ENCODE measurements around the gene RNF207. TPM values are rescaled to one million over a fixed set of nuclear protein-coding genes. Genes with fewer than 3 reads are reported as not detected.

Gene RNF207
- total RNA-seq, 1 experiment from 2014 or later = 4.9 TPM

DNA sequence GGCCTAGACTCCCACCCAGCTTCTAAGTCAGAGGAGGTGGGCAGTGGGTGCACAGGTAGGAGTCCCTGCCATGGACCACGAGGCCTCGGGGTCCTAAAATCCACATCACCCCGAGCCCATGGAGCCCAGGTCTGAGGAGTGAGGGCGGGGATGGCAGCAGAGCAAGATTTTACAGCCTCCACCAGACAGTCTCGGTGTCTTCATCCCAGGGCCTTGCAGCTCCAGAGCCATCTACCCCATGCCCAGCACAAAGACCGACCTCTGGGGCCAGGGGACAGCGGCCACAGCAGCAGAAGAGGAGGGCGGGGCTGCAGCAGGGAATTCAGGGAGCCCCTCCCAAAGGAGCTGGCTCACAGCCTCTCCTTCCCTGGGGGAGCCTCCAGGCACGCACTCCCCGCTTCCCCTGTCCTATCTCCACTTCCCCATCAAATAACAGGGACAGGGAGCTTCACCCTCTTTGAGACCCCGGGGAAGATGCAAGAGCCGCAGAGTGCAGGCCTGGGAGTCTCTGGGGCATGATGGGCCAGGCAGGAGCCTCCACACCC, 40.4 kb upstream of the RNF207 start:
- Histone ChIP-seq H2BK15ac (ENCODE audit: low read depth, low read length) (no peak overlapping the region), H3K4me1 (ENCODE audit: insufficient read depth, low read length) (no peaks in the 10 kb centered on the region), H4K20me1 (ENCODE audit: control insufficient read depth, insufficient read depth, insufficient read length) (no peaks in the 10 kb centered on the region), H2BK5ac (ENCODE audit: insufficient read length, low read length) (no peak overlapping the region), H4K8ac (replicated peaks; ENCODE audit: insufficient read length, low read depth, low read length) (no peak overlapping the region), H3K79me2 (ENCODE audit: insufficient read depth, low read length) (no peaks in the 10 kb centered on the region), H2AK5ac (ENCODE audit: insufficient read length, low read length) (no peak overlapping the region), H3K9ac (ENCODE audit: extremely low read depth, insufficient read length, low read length) (no peak overlapping the region), H3K27ac (ENCODE audit: insufficient read length, low read depth, low read length) (no peak overlapping the region), H3K23me2 (ENCODE audit: insufficient read length, low read depth, low read length, poor library complexity, severe bottlenecking) (no peaks in the 10 kb centered on the region), H2BK12ac (ENCODE audit: insufficient read length, low read depth, low read length) (no peak overlapping the region), H3K4ac (ENCODE audit: low read depth, low read length) (no peak overlapping the region), H3K4me2 (ENCODE audit: insufficient read depth, insufficient read length, low read length) (no peak overlapping the region), H2AFZ (ENCODE audit: low read length) (no peak overlapping the region), H3K79me1 (ENCODE audit: insufficient read depth, low read depth, low read length, poor library complexity, severe bottlenecking) (no peaks in the 10 kb centered on the region), H3K18ac (ENCODE audit: insufficient read length, low read depth, low read length) (no peak overlapping the region), H4K5ac (ENCODE audit: insufficient read length, low read depth, low read length) (no peak overlapping the region), H2BK20ac (ENCODE audit: low read depth, low read length, poor library complexity, severe bottlenecking) (no peak overlapping the region), H3K9me3 (ENCODE audit: control insufficient read depth, low read depth, low read length) (no peaks in the 10 kb centered on the region), H3K56ac (ENCODE audit: insufficient read length, low read depth, low read length) (no peak overlapping the region), H3K14ac (ENCODE audit: insufficient read depth, low read length) (no peak overlapping the region), H3T11ph (ENCODE audit: low read length) (no peak overlapping the region), H3K27me3 (ENCODE audit: insufficient read depth, low read length) (no peaks in the 10 kb centered on the region), H4K91ac (ENCODE audit: insufficient read length, low read depth, low read length) (no peak overlapping the region), H2BK120ac (ENCODE audit: low read depth, low read length, poor library complexity, severe bottlenecking) (no peak overlapping the region), H3K23ac (ENCODE audit: insufficient read length, low read depth, low read length) (no peak overlapping the region)
- H3K9me3 Mint-ChIP-seq = no peaks in the 10 kb centered on the region
- H3K4me3 Mint-ChIP-seq = no peak overlapping the region
- WGBS (ENCODE audit: extremely low coverage, insufficient read length, low lambda C conversion rate) = no CpG with 5 or more reads among the region's 12 CpGs
- no peak overlapping the region for H3K27ac Mint-ChIP-seq
- no peaks in the 10 kb centered on the region for H3K36me3 Mint-ChIP-seq (ENCODE audit: insufficient read depth in 1 of 3, low read depth in 3 of 3)
- H3K4me1 Mint-ChIP-seq = peaks cover 6 to 21% of the 10 kb centered on the region in 2 experiments
- peaks cover 8% of the 10 kb centered on the region for H3K27me3 Mint-ChIP-seq (ENCODE audit: low read depth)
- DNase-seq = no peak
- TF ChIP-seq, protein P1, sequence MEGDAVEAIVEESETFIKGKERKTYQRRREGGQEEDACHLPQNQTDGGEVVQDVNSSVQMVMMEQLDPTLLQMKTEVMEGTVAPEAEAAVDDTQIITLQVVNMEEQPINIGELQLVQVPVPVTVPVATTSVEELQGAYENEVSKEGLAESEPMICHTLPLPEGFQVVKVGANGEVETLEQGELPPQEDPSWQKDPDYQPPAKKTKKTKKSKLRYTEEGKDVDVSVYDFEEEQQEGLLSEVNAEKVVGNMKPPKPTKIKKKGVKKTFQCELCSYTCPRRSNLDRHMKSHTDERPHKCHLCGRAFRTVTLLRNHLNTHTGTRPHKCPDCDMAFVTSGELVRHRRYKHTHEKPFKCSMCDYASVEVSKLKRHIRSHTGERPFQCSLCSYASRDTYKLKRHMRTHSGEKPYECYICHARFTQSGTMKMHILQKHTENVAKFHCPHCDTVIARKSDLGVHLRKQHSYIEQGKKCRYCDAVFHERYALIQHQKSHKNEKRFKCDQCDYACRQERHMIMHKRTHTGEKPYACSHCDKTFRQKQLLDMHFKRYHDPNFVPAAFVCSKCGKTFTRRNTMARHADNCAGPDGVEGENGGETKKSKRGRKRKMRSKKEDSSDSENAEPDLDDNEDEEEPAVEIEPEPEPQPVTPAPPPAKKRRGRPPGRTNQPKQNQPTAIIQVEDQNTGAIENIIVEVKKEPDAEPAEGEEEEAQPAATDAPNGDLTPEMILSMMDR (conservative IDR thresholded peaks at IDR 0.05) = no peak
